HG02852 (cell line): Measurements from ENCODE around the gene SMIM22.
A peak's percentile ranks its signal among the peaks of the same experiment; 100 is the strongest.

Source experiments
- ATAC-seq: cut with Tn5 transposase; IDR thresholded peaks from one replicate; pipeline ENCODE4 v1.9.1; 2021; ENCODE audit warnings: mild to moderate bottlenecking, moderate library complexity; ENCODE audit not compliant: unreplicated experiment

The SMIM22 gene

GRCh38 chr16:4795181-4795827 is at the start of gene SMIM22:
Gene SMIM22 (plus strand): TSS chr16:4795369. CDS start chr16:4795735, 366 bp downstream.
- ATAC-seq, result no peak

DNA sequence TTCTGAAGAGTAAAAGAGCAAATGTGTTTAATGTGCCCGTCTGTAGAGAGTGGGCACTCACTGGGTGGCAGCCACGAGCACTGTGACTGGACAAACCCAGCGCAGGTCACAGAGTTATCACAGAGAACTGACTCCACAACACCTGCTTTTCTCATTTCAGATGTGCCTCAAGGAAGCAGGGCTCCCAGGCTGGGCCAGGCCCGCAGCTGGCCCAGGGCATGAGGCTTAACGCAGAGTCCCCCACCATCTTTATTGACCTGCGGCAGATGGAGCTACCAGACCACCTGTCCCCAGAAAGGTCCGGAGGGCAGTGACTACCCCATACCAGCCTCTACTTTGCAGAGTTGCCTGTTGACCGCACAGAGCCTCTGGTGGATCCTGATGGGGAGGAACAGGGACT is 49.0 kb upstream of the SMIM22 start:
- ATAC-seq, result no peak

DNA sequence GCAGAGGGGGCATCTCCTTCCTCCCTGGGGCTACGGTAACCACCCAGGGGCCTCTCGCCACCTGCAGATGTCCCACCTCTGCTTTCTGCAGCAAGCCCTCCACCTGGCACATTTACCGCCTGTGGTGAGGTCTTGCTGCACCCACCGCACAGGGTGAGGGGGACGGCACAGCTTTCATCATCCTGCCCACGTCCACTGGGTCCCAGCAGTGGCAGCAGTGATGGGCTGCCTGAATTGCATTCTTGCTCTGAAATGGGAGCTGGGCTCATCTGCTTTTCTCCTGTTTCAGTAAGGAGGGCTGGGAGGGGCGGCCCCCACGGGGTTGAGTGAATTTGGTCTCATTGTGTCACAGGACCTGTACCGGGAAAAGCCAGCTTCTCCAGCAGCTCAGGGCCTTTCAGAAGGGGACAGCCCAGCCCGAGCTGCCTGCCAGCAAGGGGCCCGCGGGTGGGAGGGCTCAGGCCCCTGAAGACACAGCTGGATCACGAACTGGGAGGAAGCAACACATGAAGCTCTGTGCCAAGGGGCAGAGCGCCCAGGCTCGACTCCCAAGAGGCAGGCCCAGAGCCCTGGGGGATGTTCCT is 48.1 kb upstream of the SMIM22 start:
- no peak for ATAC-seq

GRCh38 chr16:4747906-4748681 is 47.1 kb upstream of the SMIM22 start:
- no peak for ATAC-seq

DNA sequence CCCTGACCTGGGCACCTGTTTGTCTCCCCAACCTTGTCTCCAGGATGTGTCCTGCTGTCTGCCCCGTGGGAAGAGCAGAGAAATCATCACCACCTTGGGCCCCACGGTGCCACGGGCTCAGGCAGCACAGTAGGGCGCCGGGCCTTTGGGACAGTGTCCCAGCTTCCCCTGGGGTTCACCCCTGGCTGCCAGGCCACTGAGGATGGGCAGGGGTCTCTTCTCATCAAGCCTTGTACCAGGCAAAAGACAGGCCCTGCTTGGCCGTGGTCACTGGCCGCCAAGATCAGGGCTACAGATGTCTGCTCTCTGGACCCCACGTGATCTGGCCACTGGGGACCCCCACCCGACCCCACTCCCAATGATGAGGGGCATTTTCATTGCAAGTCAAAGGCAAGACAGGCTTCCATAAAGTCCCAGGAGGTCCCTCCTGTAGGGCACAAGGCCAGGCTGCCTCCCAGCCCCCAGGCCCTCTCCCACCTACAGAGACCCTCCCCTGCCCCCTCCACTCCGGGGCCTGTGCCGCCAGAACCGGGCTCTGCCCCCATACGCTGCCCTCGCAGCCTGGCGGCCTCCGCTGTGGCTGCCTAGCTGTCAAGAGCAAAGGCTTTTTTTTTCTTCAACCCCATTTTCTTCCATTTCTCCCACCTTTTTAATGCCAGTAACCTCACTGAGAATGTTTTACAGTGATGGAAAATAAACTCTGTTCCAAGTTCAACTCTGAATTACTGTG is 46.3 kb upstream of the SMIM22 start:
- ATAC-seq, result no peak

- ATAC-seq, result no peak
These were observed 45.4 kb upstream of the SMIM22 start for GRCh38 chr16:4749700-4750257.

GRCh38 chr16:4750896-4751295 is 44.3 kb upstream of the SMIM22 start:
- ATAC-seq, result no peak

DNA sequence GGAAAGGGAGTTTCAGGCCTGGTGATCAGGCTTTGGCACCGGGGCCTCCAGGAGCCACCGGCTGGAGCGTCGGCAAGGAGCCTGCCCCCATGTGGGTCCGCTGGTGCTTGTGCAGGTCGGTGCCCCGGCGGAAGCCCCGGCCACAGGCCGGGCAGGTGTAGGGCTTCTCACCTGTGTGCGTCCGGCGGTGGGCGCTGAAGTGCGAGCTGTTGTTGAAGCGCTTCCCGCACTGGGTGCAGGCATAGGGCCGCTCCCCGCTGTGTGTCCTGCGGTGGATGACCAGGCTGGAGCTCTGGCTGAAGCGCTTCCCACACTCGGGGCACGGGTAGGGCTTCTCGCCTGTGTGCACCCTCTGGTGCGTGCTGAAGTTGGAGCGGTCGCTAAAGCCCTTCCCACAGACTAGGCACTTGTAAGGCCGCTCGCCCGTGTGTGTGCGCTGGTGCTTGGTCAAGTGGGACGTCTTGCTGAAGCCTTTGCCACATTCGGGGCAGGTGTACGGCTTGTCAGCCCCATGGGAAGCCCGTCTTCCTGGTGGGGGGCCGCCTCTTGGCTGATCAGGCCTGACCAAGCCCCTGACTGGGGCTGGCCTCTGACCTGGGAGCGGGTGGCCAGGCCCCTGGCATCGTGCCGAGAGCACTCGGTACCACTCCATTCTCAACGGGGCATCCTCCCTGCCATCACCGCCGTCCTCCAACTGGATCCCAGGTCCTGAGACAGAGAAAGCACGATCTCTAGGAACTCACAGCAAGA is 42.6 kb upstream of the SMIM22 start:
- no peak for ATAC-seq

DNA sequence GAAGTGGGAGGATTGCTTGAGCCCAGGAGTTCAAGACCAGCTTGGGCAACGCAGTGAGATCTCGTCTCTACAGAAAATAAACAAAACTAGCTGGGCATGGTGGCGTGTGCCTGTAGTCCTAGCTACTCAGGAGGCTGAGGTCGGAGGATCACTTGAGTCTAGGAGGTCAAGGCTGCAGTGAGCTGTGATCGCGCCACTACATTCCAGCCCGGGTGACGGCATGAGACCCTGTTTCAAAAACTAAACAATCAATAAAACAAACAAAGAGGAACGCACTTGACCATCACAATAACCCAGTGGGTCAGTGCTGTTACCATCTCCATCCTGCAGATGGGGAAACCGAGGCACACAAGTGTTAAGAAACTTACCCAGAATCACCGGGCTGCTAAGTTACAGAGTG is 41.9 kb upstream of the SMIM22 start:
- ATAC-seq, result no peak

GRCh38 chr16:4754865-4755264 is 40.3 kb upstream of the SMIM22 start:
- ATAC-seq, result no peak

- no peak for ATAC-seq
These were observed 39.5 kb upstream of the SMIM22 start for GRCh38 chr16:4755687-4756086.

GRCh38 chr16:4760221-4760910 is 34.8 kb upstream of the SMIM22 start:
- no peak for ATAC-seq

- no peak for ATAC-seq
These were observed 33.0 kb upstream of the SMIM22 start for GRCh38 chr16:4762205-4762604.

DNA sequence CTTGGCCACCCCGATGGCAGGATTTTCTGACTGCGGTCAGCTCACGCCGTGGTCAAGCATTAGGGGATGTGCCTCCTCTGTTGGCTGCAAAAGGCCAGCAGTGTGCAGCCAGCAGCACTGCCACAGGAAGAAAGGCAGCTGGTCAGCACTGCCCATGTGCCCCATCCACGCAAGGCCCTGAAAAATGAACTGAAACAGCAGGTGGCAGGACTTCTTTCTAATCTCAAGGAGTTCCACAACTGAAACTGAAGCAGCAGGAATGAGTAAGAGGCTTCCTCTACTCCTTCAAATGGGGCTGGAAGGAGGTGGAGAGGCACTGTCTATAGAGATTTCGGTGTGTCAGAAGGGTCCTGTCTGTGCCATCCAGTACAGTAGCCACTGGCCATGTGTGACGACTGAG is 31.4 kb upstream of the SMIM22 start:
- no peak for ATAC-seq

DNA sequence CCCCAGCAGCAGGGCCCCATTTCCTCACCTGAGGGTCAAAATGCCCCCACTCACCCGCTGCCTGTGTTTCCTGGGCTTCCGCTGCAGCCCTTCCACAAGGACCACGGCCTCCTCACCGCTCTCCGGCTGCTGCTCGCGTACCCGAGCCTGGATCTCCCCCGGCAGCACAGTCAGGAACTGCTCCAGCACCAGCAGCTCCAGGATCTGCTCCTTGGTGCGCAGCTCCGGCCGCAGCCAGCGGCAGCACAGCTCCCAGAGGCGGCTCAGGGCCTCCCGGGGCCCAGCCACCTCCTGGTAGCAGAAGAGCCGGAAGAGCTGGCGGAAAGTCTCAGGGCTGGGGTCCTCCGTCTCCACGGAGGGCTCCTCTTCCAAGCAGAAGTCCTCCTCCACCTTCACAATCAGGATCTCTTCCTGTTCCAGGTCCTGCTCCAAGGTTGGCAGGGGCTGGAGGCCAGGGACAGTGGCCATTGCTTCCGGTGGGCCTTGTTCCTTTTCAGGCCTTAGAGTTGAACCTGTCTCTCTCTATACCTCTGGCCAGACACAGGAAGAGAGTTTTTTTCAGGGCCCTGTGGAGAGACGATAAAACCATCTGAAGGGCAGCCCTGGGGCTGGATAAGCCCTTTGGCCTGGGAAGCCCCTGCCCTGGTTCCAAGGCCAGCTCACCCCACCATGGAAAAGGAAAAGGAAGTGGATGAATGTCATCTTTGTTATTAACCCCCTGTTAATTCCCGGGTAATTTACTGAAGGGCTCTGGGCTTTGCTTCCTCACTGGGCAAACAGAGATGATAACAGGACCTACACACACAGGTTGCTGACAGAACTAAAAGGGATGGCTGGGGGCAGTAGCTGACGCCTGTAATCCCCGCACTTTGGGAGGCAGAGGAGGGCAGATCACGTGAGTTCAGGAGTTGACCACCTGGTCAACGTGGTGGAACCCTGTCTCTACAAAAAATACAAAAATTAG is 29.4 kb upstream of the SMIM22 start:
- ATAC-seq, result no peak

DNA sequence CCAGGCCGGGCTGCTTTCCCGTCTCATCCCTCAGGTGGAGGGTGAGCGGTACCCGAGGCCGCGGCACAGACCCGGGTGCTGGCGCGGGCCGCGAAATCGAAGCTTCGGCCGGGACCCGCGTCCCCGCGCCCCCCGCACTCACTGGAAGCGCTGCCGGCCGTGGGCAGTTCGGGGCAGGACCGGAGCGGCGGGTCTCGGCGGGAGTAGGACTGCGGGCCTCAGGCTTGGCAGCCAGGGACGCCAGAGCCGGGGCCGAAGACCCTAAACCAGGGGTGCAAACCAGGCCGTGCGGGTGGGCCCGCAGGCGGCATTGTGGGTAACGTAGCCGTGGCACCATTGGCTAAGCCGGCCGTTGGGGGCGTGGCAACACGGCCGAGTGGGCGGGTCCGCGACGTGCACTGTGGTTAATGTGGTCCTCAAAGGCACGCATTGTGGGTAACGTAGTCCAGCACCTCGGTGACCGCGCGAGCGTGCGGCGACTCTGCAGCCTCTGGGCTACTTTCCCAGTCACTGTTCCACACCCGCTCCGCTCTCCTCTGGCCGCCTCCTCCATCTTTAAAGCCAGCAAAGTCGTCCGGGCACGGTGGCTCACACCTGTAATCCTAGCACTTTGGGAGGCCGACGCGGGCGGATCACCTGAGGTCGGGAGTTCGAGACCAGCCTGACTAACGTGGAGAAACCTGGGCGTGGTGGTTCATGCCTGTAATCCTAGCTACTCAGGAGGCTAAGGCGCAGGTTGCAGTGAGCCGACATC is 28.1 kb upstream of the SMIM22 start, which contains the start of gene ZNF500:
ZNF500 (minus strand) TSS at position 288 of the 754 bp plus-strand sequence. CDS start 1,184 bp downstream, outside the sequence.
- peak; percentile 80 for ATAC-seq

GRCh38 chr16:4767872-4768548 is 27.2 kb upstream of the SMIM22 start:
- no peak for ATAC-seq
